ENCODE data around the gene UMPS.

DNA sequence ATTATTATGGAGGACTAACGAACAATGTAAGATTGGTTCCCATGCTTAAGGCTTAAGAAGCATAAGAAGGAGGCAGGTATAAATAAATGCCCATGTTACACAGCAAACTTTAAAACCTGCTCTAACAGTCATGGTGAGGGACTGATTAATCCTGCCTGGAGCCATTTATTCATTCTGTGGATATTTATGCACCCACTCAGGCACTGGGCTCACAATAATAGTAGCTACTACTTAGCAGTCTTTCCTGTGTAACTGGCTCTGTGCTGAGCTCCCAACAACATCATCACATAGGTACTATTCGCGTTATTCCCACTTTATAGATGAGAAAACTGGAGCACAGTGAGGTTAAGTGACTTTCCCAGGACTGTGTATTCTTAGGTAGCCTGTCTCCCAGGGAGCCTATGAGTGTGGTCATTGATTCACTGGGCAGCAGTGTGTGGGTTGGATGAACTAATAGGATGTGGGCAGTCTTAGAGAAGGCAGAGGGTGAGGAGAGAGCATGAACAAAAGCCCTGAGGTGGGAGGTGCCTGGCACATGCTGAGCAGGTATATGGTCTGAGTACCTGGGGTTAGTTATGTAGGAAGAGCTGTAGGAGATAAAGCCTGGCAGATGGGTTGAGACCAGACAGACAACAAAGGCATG is 44.1 kb upstream of the UMPS start:
- TF ChIP-seq, protein P1, sequence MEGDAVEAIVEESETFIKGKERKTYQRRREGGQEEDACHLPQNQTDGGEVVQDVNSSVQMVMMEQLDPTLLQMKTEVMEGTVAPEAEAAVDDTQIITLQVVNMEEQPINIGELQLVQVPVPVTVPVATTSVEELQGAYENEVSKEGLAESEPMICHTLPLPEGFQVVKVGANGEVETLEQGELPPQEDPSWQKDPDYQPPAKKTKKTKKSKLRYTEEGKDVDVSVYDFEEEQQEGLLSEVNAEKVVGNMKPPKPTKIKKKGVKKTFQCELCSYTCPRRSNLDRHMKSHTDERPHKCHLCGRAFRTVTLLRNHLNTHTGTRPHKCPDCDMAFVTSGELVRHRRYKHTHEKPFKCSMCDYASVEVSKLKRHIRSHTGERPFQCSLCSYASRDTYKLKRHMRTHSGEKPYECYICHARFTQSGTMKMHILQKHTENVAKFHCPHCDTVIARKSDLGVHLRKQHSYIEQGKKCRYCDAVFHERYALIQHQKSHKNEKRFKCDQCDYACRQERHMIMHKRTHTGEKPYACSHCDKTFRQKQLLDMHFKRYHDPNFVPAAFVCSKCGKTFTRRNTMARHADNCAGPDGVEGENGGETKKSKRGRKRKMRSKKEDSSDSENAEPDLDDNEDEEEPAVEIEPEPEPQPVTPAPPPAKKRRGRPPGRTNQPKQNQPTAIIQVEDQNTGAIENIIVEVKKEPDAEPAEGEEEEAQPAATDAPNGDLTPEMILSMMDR (IDR thresholded peaks at IDR 0.05) = no peak
- no peak for TF ChIP-seq POLR2A (IDR thresholded peaks at IDR 0.05)

All from esophagus squamous epithelium (tissue), 4 donors.